Common myeloid progenitor, CD34-positive (primary cell): ENCODE results near the gene TBC1D1.

Source experiments
- CTCF ChIA-PET: fragments of 350-600 bp; sonication (Branson Sonifier 250); formaldehyde crosslinking; loops from one replicate; lab custom pipeline; 2021; ENCODE audit warnings: antibody characterized with exemption; lab: Charles Lee
- POLR2A ChIA-PET: fragments of 350-600 bp; sonication (Branson Sonifier 250); formaldehyde crosslinking; loops from one replicate; lab custom pipeline; 2021; ENCODE audit warnings: antibody characterized with exemption; lab: Charles Lee
- DNase-seq, 3 donors: peaks; one replicate each; pipeline versions ENCODE4 v3.0.0 to v3.0.0-alpha.2; 2013
- H3K27ac ChIP-seq, 2 experiments: 1 replicate in 1 of 2; 2 replicates in 1 of 2; pipeline ENCODE4 v1.7.0; 2013; ENCODE audit warnings: inconsistent platforms in 2 of 2, low read length in 2 of 2, mild to moderate bottlenecking in 2 of 2, low read depth in 1 of 2, moderate library complexity in 1 of 2; ENCODE audit not compliant: severe bottlenecking in 2 of 2, insufficient read depth in 1 of 2, poor library complexity in 1 of 2
- H3K27me3 ChIP-seq, 5 experiments: replicated peaks in 2 of 5; 1 replicate in 3 of 5; 2 replicates in 2 of 5; pipeline versions ENCODE4 v1.6.1 to v1.7.0; 2013; ENCODE audit warnings: low read length in 4 of 5, mild to moderate bottlenecking in 2 of 5, moderate library complexity in 2 of 5, inconsistent platforms in 1 of 5; ENCODE audit not compliant: insufficient read depth in 5 of 5, control insufficient read depth in 4 of 5
- H3K36me3 ChIP-seq, 4 experiments: 1 replicate in 2 of 4; 2 replicates in 2 of 4; pipeline versions ENCODE4 v1.6.1 to v1.7.0; 2013; ENCODE audit warnings: low read length in 3 of 4, control low read depth in 1 of 4, mild to moderate bottlenecking in 1 of 4; ENCODE audit not compliant: control insufficient read depth in 4 of 4, insufficient read depth in 4 of 4
- H3K4me1 ChIP-seq, 4 experiments: 1 replicate in 3 of 4; 2 replicates in 1 of 4; pipeline versions ENCODE4 v1.6.1 to v1.7.1; 2013; ENCODE audit warnings: low read length in 3 of 4, mild to moderate bottlenecking in 3 of 4, control low read depth in 1 of 4, inconsistent platforms in 1 of 4, moderate library complexity in 1 of 4; ENCODE audit not compliant: control insufficient read depth in 4 of 4, insufficient read depth in 4 of 4; ENCODE audit errors: control extremely low read depth in 1 of 4
- H3K4me3 ChIP-seq, 7 experiments: 1 replicate in 4 of 7; 2 replicates in 3 of 7; pipeline versions ENCODE4 v1.5.1 to v1.7.0; 2013; ENCODE audit warnings: mild to moderate bottlenecking in 7 of 7, low read length in 6 of 7, moderate library complexity in 6 of 7, inconsistent platforms in 2 of 7, low read depth in 2 of 7, control low read depth in 1 of 7; ENCODE audit not compliant: insufficient read depth in 4 of 7, control insufficient read depth in 1 of 7; ENCODE audit errors: extremely low read depth in 1 of 7
- H3K9me3 ChIP-seq, 5 experiments: 1 replicate in 4 of 5; 2 replicates in 1 of 5; pipeline versions ENCODE4 v1.6.1 to v1.7.1; 2013; ENCODE audit warnings: low read length in 4 of 5, mild to moderate bottlenecking in 2 of 5, inconsistent platforms in 1 of 5, low read depth in 1 of 5, moderate library complexity in 1 of 5; ENCODE audit not compliant: control insufficient read depth in 4 of 5, insufficient read depth in 2 of 5; ENCODE audit errors: control extremely low read depth in 1 of 5
- WGBS: methylation state at CpG from one replicate; pipeline ENCODE4 v1.1.5; 2013; ENCODE audit not compliant: insufficient coverage; 5-methylcytosine and 5-hydroxymethylcytosine counted together

TBC1D1 gene

GRCh38 chr4:38140643-38141203 lies 249.8 kb downstream of the TBC1D1 start:
- Histone ChIP-seq H3K27ac (no peak overlapping the region), H3K27me3 (no peaks in the 10 kb centered on the region), H3K36me3 (peaks cover 4 to 34% (median 19%) of the 10 kb centered on the region in 4 experiments), H3K4me1 (no peaks in the 10 kb centered on the region), H3K9me3 (no peaks in the 10 kb centered on the region), H3K4me3 (no peak overlapping the region)
- POLR2A ChIA-PET, result no interaction called here
- CTCF ChIA-PET, result interaction anchor here (1.0 to 1.4 kb wide), 2 partner anchors 13 to 590 kb away, joined by 3 to 5 read pairs; no protein-coding TSS in a partner anchor
- 100% methylated on average over 1 of the region's 1 CpG for WGBS
- no peak for DNase-seq

- peaks cover 0 to 28% (median 14%) of the 10 kb centered on the region in 4 experiments for H3K36me3 ChIP-seq
- no peak overlapping the region for H3K27ac ChIP-seq
Measured at GRCh38 chr4:38141808-38142500, 251.1 kb downstream of the TBC1D1 start.

DNA sequence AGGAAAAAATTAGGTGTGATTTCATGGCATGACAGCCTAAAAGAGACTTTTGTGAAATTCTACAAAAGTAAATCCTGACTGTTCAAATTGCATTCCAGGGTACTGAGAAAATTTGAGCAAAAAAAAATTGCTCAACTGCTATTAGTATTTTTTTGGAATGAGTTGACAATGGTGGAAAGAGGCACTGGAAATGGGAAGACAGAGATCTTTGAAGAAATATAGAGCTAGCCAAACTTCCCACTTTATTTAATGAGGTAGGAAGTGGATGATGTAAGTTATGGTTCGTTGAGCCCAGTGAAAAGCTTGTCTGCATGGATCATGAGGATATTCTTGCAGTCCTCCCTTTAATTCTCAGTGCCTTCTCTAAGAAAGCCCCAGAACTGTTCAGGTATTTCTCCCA lies 253.1 kb downstream of the TBC1D1 start:
- Histone ChIP-seq H3K27me3 (no peaks in the 10 kb centered on the region), H3K4me3 (no peak overlapping the region), H3K27ac (no peak overlapping the region), H3K36me3 (peaks cover 0 to 15% (median 5%) of the 10 kb centered on the region in 4 experiments), H3K9me3 (no peaks in the 10 kb centered on the region), H3K4me1 (no peaks in the 10 kb centered on the region)
- ChIA-PET CTCF (interaction anchor here (1.1 kb wide), 1 partner anchor 165 kb away, joined by 3 read pairs; no protein-coding TSS in a partner anchor), POLR2A (no interaction called here)
- DNase-seq, result no peak
- 67% methylated on average over 1 of the region's 1 CpG for WGBS

More at GRCh38 chr4:38141808-38142500, 251.1 kb downstream of the TBC1D1 start:
- H3K9me3 ChIP-seq, result no peaks in the 10 kb centered on the region
- ChIA-PET POLR2A (no interaction called here), CTCF (interaction anchor here (1.2 kb wide), 1 partner anchor 12 kb away, joined by 3 read pairs; no protein-coding TSS in a partner anchor)
- H3K4me1 ChIP-seq, result no peaks in the 10 kb centered on the region
- no peaks in the 10 kb centered on the region for H3K27me3 ChIP-seq
- no peak overlapping the region for H3K4me3 ChIP-seq
- DNase-seq, result no peak
- WGBS, result 96% methylated on average over 5 of the region's 8 CpGs

DNA sequence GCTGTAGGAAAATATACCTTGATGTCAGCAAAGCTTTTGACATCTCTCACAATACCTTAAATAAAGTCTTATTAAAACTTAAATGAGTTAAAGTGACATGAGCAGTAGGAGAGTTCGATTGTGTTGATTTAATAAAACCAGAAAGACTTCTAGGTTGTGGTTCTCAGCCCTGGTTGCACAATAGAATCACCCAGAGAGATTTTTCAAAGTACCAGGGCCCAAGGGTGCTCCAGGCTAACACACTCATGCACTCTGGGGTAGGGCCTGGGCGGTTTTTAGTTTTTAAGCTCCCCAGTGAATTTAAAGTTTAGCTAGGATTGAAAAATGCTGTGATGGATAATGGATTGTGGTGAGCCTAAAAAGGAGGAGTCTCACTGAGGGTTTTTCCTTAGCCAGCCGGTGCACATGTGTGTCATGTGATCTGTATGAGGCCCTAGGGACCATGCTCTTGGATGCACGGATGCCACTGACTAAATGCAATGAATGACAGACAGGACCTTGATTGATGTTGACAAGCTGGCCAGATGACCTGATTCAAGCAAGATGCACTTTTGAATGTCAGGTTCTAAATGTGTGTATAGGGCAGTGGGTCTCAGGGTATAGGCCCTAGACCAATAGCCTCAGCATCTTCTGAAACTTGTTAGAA lies 254.3 kb downstream of the TBC1D1 start:
- ChIA-PET POLR2A (no interaction called here), CTCF (interaction anchor here (1.1 kb wide), 1 partner anchor 164 kb away, joined by 3 read pairs; no protein-coding TSS in a partner anchor)
- peaks cover 0 to 3% (median 0%) of the 10 kb centered on the region in 4 experiments for H3K36me3 ChIP-seq
- H3K4me1 ChIP-seq, result no peaks in the 10 kb centered on the region
- H3K27me3 ChIP-seq, result no peaks in the 10 kb centered on the region
- 90% methylated on average over 2 of the region's 4 CpGs for WGBS
- DNase-seq, result no peak
- no peaks in the 10 kb centered on the region for H3K9me3 ChIP-seq
- no peak overlapping the region for H3K4me3 ChIP-seq
- no peak overlapping the region for H3K27ac ChIP-seq

DNA sequence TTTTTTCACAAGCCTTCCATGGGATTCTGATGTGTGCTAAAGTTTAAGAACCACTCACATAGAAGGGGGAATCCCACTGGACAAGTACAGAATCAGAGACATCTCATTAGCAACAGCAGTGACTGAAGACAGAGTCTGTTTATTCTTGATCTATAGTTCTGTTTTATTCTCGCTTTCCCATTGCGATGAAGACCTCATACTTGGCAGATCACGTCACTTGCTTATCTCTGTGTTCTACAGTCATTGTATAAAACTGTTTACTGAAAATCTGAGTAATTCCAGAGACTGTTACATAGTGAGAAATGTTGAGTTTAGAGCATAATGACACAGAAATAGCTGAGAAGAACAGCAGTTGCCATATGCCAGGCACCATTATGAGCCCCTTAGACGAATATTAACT lies 254.9 kb downstream of the TBC1D1 start:
- H3K27ac ChIP-seq, result no peak overlapping the region
- CTCF ChIA-PET, result no interaction called here

GRCh38 chr4:38146383-38146782 lies 255.5 kb downstream of the TBC1D1 start:
- POLR2A ChIA-PET, result interaction anchor here (0.5 to 0.6 kb wide), 2 partner anchors 383 to 1307 kb away, joined by 3 to 5 read pairs; no protein-coding TSS in a partner anchor
- CTCF ChIA-PET, result no interaction called here

More for the DNA sequence above, 254.9 kb downstream of the TBC1D1 start:
- no CpG with 5 or more reads among the region's 4 CpGs for WGBS
- POLR2A ChIA-PET, result interaction anchor here (0.6 kb wide), 1 partner anchor 1308 kb away, joined by 5 read pairs; no protein-coding TSS in a partner anchor
- no peaks in the 10 kb centered on the region for H3K9me3 ChIP-seq
- no peaks in the 10 kb centered on the region for H3K36me3 ChIP-seq
- H3K27me3 ChIP-seq, result no peaks in the 10 kb centered on the region
- H3K4me3 ChIP-seq, result no peak overlapping the region
- H3K4me1 ChIP-seq, result no peaks in the 10 kb centered on the region
- DNase-seq, result no peak

More at GRCh38 chr4:38146383-38146782, 255.5 kb downstream of the TBC1D1 start:
- no peak for DNase-seq
- H3K9me3 ChIP-seq, result no peaks in the 10 kb centered on the region
- WGBS, result 81% methylated on average over 2 of the region's 2 CpGs
- H3K4me1 ChIP-seq, result no peaks in the 10 kb centered on the region
- no peak overlapping the region for H3K4me3 ChIP-seq
- H3K27me3 ChIP-seq, result no peaks in the 10 kb centered on the region
- no peaks in the 10 kb centered on the region for H3K36me3 ChIP-seq
- H3K27ac ChIP-seq, result no peak overlapping the region
